CD4-positive, alpha-beta T cell treated with Interferon alpha-2 for 1 hour (primary cell): ENCODE data around the gene PRSS56.
"Not testable (repeated sequence)": the region's sequence is repeated elsewhere in the genome, so short reads cannot be mapped to it uniquely, and the experiment has no call there.

Source experiments
- DNase-seq, 2 donors: peaks; one replicate each; pipeline ENCODE4 v3.0.0-alpha.2; 2020 to 2022

The PRSS56 gene

GRCh38 chr2:232526372-232526941, 6.3 kb downstream of the PRSS56 start:
- no peak for DNase-seq

GRCh38 chr2:232527905-232528470, 7.8 kb downstream of the PRSS56 start:
- no peak for DNase-seq

DNA sequence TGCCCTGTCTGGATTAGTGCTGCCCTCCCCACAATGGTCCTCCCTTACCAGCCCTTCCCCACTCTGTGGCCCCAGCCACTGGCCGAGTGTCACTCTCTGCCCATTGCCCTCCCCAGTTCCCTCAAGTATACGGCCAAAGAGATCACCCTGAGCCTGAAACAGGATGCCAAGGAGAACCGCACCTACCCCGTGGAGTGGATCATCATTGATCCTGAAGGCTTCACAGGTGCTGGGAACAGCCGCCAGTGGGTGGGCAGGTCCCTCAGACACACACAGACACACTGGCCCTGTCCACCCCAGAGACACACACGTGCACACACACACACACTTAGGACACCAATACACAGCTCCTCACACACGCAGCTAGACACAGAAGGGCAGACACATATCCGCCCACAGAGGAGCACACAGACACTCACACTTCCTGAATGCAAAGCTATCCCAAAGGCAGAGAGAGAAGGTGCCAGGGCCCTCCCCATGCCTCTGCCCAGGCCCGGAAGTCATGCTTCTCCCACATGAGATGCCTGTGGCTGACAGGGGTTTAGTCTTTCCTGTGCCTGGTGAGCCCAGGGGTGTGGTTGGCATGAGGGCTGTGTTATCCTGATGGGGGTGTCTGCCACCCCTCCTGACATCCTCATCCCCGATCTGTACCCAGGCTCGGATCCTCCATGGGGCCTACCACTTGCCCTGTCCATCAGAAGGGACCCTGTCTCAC, 8.7 kb downstream of the PRSS56 start:
- DNase-seq, result no peak

DNA sequence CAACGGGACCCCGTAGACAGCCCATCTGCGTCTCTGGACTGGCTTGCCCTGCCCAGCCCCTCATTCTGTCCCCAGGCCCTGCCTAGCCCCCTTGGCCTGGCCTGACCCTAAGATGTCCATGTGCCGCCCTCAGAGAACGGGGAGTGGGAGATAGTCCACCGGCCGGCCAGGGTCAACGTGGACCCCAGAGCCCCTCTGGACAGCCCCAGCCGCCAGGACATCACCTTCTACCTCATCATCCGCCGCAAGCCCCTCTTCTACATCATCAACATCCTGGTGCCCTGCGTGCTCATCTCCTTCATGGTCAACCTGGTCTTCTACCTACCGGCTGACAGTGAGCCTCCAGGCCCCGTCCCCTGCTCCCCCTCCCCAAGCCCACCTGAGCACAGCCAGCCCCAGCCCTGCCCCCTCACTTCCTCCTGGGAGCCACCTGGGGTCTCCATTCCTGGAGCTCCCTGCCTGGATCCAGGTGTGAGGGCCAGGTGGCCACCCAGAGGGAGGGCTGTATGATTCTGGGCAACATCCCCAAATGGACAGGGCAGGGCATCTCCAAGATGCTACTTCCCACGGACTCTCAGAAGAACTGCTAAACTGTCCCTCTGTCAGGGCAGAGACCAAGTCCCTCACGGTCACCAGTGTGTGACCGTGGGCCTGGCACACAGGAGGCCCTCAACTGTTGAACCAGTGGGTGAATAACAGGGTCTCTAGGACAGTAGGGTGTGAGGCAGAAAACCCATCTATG, 9.8 kb downstream of the PRSS56 start:
- DNase-seq, result no peak

- DNase-seq, result no peak
Measured at GRCh38 chr2:232530626-232531260, 10.6 kb downstream of the PRSS56 start.

DNA sequence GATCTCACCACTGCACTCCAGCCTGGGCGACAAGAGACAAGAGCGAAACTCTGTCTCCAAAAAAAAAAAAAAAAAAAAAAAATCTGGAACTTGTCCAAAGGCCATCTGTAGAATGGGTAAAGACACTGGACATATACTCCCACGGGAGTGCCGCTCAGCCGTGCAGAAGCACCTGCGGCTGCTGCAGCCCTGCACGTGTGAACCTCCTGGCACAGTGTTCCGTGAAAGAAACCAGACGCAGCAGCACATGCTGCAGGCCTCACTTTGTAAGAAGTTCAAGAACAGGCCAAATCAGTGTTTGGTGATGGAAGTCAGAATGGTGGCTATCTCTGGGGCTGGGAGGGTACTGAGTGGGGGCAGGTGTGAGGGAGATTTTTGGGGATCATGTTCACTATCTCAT, 12.2 kb downstream of the PRSS56 start:
- no peak for DNase-seq

GRCh38 chr2:232532821-232533220, 12.6 kb downstream of the PRSS56 start:
- DNase-seq, result not testable (repeated sequence)

GRCh38 chr2:232533944-232534710, 13.9 kb downstream of the PRSS56 start:
- no peak for DNase-seq

DNA sequence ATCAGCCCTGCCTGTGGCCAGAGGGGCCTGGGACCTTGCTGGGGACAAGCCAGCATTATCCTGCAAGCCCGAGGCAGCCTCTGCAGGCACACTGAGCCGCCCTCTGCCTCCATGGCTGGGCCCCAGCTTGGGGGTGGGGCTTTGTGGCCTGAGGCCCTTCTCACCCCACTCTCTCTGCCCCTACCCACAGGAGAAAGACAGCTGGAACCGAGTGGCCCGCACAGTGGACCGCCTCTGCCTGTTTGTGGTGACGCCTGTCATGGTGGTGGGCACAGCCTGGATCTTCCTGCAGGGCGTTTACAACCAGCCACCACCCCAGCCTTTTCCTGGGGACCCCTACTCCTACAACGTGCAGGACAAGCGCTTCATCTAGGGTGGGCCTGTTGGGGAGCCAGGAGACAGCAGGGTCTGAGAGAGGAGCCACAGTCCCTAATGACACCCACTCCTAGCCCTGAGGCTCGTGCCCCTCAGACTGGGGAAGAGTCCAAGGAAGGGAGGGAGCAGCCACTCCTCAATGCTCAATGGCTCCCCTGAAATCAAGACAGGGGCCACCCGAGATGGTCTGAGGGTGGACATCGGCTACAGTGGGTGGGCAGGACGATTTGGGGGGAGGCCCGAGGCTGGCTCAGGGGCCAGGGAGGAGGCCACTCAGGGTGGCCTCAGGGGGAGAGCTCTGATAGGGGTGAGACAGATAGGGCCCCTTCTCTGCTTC, 14.9 kb downstream of the PRSS56 start:
- no peak for DNase-seq

- DNase-seq, result no peak
Measured at GRCh38 chr2:232535761-232536530, 15.8 kb downstream of the PRSS56 start.

GRCh38 chr2:232537079-232537478, 16.9 kb downstream of the PRSS56 start:
- no peak for DNase-seq

GRCh38 chr2:232537499-232537898, 17.3 kb downstream of the PRSS56 start:
- no peak for DNase-seq

GRCh38 chr2:232538671-232539070, 18.5 kb downstream of the PRSS56 start:
- no peak for DNase-seq

DNA sequence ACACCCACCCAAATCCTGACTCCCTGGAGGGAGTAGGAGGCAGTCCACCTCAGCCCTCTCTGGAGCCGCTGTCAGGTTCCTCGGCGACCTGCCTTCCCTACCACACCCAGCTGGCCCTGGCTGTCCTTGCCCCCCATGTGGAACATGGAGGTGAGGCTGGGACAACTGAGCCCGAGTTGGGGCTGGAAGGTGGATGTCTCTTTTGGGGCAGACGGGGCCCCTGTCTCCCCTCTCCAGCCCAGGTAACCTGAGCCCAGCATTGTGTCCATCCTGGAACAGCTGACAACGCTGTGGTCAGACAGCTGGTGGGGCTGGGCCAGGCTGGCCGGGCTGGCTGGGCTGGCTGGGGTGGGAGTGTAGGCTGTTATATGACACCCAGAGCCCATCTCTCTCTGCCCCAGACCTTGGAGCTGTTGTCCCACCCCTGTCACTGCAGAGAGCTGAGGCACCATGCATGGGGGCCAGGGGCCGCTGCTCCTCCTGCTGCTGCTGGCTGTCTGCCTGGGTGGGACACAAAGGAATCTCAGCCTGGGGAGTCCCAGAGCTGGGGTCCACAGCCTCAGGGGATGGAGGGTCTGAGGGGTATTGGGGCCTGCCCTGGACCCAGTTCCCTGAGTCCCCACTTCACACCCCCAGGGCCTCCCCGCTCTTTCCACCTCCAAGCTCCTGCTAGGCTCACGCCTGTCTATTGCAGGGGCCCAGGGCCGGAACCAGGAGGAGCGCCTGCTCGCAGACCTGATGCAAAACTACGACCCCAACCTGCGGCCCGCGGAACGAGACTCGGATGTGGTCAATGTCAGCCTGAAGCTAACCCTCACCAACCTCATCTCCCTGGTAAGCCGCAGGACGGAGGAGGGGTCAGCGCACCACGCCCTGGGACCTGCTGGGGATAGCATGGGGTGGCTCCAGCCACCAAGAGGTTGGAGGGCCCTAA, 19.4 kb downstream of the PRSS56 start, which contains the start of gene CHRNG:
CHRNG (plus strand) TSS at position 395 of the 934 bp plus-strand sequence; CDS start at position 451, 56 bp downstream.
- no peak for DNase-seq

DNA sequence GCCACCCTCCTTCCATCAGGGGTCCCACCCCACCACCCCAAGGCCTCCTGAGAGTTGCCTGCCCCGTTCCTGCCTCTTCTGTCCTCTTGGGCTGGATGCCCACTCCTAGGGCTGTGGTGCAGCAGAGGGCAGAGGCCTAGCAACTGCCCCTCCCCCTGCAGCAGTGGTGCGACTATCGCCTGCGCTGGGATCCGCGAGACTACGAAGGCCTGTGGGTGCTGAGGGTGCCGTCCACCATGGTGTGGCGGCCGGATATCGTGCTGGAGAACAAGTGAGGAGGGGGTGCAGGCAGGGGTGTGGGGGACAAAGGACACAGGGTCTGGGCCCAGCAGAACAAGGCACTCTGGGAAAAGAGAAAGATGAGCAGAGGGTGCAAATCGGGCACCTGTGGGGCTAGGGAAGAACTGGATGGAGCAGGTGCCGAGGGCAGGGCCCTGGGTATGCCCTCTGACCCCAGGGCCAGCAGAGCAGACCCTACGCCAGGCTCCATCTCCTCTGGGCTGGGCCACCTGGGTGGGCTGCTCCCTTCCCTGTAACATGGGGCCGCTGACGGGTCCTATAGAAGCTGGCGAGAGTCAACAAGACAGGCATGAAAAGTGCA, 20.4 kb downstream of the PRSS56 start:
- DNase-seq, result no peak

DNA sequence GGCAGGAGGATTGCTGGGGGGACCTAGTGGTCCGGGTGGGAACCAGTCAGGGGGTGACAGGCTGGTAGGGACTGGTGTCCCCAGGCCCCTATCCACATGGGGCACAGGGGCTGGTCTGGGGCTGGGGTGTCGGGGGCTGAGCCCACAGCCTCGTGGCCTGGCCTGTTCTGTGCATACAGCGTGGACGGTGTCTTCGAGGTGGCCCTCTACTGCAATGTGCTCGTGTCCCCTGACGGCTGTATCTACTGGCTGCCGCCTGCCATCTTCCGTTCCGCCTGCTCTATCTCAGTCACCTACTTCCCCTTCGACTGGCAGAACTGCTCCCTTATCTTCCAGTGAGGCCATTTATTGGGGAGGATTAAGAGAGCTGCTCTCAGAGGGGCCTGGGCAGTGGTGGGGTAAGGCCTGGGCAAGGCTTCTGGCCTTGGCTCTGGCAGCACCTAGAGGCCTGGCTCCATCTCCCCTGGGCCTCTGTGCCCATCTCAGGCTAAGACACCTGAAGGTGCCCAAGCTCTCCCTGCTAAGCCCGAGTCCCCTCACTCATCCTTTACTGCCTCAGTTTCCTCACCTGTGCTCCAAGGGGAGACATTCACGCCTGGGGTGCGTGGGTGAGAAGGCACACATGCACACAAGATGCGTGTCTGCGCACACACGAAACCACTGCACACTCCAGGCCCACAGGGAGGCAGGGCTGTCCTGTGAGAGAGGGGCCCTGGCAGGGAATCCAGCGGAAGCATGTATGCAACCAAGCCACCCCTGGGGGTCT, 21.2 kb downstream of the PRSS56 start:
- DNase-seq, result no peak

- no peak for DNase-seq
Measured at GRCh38 chr2:232541961-232542714, 21.9 kb downstream of the PRSS56 start.
